Sigmoid colon (tissue), 4 donors: ENCODE data around the gene HES6.

Experiments used
- EP300 ChIP-seq, 4 donors: sonication (generic); formaldehyde crosslinking; IDR thresholded peaks; one replicate each; pipeline ENCODE4 v1.6.1; 2017; ENCODE audit warnings: antibody characterized with exemption in 4 of 4
- POLR2A ChIP-seq, 2 donors: fragments of 450-650 bp; IDR thresholded peaks; one replicate each; pipeline ENCODE4 v1.6.1; 2016; ENCODE audit warnings: antibody characterized with exemption in 2 of 2, mild to moderate bottlenecking in 2 of 2, moderate library complexity in 2 of 2
- POLR2AphosphoS5 ChIP-seq, 4 donors: sonication (generic); formaldehyde crosslinking; IDR thresholded peaks; one replicate each; pipeline ENCODE4 v1.6.1; 2017; ENCODE audit warnings: antibody characterized with exemption in 4 of 4
- TF ChIP-seq, protein P1 (sequence below), 4 experiments: fragments of 450-650 bp in 3 of 4; fragments of 200-600 bp in 1 of 4; IDR thresholded peaks; one replicate each; pipeline ENCODE4 v1.5.1; 2016 to 2019; ENCODE audit warnings: antibody characterized with exemption in 4 of 4, mild to moderate bottlenecking in 3 of 4, moderate library complexity in 2 of 4

DNA sequence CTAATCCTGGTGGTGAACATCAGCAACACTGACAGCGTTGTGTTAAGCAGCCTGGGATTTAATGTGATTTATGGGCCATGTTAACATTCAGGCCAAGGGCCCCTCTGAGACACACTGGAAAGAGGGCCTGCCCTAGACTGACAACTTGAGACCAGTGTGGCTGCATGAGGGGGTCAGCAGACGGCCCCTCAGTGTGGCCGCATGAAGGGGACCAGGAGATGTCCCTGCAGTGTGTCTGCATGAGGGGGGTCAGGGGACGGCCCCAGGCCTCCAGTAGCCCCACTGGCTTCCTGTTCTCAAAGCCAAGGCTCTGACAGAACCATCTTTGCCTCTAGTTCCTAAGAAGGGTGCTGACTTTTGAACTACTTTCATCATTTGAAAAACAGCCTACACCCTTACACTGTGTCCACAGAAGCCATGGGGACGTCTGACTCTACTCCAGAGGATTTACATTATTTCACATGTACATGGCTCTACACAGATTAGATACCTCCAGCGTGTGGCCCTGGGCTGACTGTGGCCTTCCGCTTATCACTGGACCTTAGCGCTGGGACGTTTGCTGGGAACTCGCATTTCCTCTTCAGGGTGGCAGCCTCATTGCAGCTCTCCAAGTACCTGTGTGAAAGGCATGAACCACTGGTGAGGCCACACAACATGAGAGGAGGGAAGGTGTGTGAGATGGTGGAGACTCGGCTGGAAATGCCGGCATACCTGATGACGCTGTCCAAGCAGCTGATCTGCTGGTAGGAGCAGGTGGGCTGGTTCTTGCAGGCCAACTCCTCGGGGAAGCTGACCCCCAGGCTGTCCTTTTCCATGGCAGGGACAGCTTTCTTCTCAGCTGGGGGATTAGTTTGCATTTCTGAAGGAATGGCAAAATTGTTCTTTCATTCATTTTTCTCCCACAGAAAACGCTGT is 18.2 kb upstream of the HES6 start:
- TF ChIP-seq, protein P1, sequence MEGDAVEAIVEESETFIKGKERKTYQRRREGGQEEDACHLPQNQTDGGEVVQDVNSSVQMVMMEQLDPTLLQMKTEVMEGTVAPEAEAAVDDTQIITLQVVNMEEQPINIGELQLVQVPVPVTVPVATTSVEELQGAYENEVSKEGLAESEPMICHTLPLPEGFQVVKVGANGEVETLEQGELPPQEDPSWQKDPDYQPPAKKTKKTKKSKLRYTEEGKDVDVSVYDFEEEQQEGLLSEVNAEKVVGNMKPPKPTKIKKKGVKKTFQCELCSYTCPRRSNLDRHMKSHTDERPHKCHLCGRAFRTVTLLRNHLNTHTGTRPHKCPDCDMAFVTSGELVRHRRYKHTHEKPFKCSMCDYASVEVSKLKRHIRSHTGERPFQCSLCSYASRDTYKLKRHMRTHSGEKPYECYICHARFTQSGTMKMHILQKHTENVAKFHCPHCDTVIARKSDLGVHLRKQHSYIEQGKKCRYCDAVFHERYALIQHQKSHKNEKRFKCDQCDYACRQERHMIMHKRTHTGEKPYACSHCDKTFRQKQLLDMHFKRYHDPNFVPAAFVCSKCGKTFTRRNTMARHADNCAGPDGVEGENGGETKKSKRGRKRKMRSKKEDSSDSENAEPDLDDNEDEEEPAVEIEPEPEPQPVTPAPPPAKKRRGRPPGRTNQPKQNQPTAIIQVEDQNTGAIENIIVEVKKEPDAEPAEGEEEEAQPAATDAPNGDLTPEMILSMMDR (IDR thresholded peaks at IDR 0.05), result no peak
- TF ChIP-seq POLR2A (IDR thresholded peaks at IDR 0.05), result no peak
- TF ChIP-seq EP300 (IDR thresholded peaks at IDR 0.05), result no peak
- no peak for TF ChIP-seq POLR2AphosphoS5 (IDR thresholded peaks at IDR 0.05)
